ENCODE results near the gene ULBP3.

GRCh38 chr6:150098155-150098554 lies 29.2 kb upstream of the ULBP3 start:
- TF ChIP-seq, protein P1, sequence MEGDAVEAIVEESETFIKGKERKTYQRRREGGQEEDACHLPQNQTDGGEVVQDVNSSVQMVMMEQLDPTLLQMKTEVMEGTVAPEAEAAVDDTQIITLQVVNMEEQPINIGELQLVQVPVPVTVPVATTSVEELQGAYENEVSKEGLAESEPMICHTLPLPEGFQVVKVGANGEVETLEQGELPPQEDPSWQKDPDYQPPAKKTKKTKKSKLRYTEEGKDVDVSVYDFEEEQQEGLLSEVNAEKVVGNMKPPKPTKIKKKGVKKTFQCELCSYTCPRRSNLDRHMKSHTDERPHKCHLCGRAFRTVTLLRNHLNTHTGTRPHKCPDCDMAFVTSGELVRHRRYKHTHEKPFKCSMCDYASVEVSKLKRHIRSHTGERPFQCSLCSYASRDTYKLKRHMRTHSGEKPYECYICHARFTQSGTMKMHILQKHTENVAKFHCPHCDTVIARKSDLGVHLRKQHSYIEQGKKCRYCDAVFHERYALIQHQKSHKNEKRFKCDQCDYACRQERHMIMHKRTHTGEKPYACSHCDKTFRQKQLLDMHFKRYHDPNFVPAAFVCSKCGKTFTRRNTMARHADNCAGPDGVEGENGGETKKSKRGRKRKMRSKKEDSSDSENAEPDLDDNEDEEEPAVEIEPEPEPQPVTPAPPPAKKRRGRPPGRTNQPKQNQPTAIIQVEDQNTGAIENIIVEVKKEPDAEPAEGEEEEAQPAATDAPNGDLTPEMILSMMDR (IDR thresholded peaks at IDR 0.05): no peak
- no peak for TF ChIP-seq POLR2AphosphoS5 (IDR thresholded peaks at IDR 0.05; ENCODE audit: insufficient read depth in 1 of 2, low read depth in 1 of 2)
